Left lobe of liver (tissue), 2 donors: ENCODE data around the gene ZBTB34. TPM values are rescaled to one million over a fixed set of nuclear protein-coding genes. Genes with fewer than 3 reads are reported as not detected.
"Not testable (repeated sequence)": the region's sequence is repeated elsewhere in the genome, so short reads cannot be mapped to it uniquely, and the experiment has no call there.

ENCODE experiments used
- ATAC-seq: fragments of 200-7000 bp; cut with Tn5 transposase; one replicate; pipeline ENCODE4 v1.9.1; 2020; ENCODE audit warnings: mild to moderate bottlenecking, moderate library complexity
- DNase-seq: peaks from one replicate; pipeline ENCODE4 v3.0.0-alpha.2; 2020; ENCODE audit warnings: low spot score
- total RNA-seq: library from RNA; stranded (reverse); gene quantifications from one replicate; pipeline ENCODE4 v1.2.1, GENCODE V29; 2021
- donor health status: DM: no; HTN: no; CAD: no; lungs with moderate emphysema.
- donor health status: DM: no; HTN: yes; CAD: no.

ZBTB34 gene, protein sequence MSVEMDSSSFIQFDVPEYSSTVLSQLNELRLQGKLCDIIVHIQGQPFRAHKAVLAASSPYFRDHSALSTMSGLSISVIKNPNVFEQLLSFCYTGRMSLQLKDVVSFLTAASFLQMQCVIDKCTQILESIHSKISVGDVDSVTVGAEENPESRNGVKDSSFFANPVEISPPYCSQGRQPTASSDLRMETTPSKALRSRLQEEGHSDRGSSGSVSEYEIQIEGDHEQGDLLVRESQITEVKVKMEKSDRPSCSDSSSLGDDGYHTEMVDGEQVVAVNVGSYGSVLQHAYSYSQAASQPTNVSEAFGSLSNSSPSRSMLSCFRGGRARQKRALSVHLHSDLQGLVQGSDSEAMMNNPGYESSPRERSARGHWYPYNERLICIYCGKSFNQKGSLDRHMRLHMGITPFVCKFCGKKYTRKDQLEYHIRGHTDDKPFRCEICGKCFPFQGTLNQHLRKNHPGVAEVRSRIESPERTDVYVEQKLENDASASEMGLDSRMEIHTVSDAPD
- total RNA-seq: 2.7 TPM

DNA sequence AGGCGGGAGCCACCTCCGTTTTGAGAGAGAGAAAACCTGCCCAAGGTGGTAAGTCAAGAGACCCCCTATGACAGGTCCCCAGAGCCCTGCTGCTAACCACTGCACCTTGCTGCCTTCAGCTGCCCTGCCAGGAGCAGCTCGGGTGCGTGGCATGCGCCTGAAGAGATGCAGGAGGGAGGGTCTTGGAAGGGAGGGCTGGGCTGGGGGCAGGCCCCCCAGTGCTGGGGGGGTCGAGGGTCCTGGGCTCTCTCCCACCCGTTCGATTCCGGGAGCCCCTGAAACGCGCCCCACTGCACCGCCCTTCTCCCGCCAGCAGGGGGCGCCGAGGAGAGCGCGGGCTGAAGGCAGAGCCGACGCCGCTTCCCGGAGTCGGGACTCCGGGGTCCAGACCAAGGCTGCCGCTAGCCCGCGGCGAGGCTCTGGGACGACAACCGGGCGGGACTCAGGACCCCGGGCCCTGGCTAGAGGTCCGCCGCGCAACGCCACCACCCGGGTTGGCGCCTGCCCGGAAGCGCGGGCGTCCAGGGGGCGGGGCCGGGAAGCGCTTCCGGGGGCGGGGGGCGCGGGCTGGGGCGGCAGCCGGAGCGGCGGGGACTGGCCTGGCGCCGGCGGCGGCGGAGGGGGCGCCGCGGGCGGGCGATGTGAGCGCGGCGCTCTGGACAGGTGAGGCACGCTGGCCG, at the start of gene ZBTB34:
Gene ZBTB34 (plus strand): TSS at position 563 of the 680 bp plus-strand sequence. CDS start 18,761 bp downstream, outside the sequence.
- DNase-seq (peak; percentile 77), ATAC-seq (peak; percentile 84)

DNA sequence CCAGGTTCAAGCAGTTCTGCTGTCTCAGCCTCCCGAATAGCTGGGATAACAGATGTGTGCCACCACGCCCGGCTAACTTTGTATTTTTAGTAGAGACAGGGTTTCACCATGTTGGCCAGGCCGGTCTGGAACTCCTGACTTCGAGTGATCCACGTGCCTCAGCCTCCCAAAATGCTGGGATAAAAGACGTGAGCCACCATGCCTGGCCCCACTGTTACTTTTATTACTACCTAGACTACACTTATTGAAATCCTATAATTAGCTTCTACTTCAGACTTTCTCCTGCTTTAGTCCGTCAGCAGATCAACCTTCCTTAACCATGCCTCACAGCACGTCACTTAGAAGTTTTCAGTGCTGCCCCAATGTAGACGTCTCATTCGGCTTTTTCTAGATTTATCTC, 47.4 kb upstream of the ZBTB34 start:
- peak; percentile 28 for DNase-seq
- ATAC-seq: no peak

DNA sequence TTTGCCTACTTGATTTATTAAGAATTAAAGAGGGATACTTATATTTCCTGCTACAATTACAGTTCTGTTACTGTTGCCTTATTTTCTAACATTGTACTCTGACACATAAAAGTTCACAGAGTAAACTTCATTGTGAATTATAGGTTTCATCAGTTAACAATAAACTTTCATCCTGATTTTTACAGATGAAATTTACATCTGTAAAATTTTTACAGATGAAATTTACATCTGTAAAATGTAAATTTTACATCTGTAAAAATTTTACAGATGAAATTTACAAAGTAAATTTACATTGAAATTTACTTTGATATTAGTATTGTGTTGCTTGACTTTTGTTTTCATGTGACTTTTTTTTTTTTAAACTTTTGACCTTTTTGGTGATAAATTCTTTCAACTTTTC, 46.3 kb upstream of the ZBTB34 start:
- no peak for ATAC-seq

DNA sequence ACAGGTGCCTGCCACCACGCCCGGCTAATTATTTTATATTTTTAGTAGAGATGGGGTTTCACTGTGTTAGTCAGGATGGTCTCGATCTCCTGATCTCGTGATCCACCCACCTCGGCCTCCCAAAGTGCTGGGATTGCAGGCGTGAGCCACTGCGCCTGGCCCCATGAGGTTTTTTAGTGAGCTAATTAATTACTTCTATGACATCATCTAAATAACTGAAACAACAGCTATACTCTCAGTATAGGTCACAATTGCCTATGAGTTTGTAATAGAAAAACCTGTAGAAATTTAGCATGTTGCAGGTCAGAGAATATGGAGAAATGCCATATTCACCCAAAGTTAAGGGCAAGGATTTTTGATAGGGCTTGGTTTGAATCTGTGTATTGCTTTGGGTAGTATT, 42.8 kb upstream of the ZBTB34 start:
- DNase-seq, ATAC-seq: not testable (repeated sequence)

More for the DNA sequence above, 46.3 kb upstream of the ZBTB34 start:
- DNase-seq: no peak

DNA sequence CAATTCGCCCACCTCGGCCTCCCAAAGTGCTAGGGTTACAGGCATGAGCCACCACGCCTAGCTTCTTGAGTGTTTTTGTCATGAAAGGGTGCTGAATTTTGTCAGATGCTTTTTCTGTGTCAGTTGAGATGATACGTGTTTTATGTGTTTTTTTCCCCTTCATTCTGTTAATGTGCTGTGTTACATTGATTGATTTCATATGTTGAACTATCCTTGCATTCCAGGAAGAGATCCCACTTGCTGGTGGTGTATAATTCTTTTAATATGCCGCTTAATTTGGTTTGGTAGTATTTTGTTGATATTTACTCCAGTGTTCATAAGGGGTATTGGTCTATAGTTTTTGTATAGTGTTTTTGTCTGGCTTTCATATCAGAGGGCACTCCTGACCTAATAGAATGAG, 42.0 kb upstream of the ZBTB34 start:
- ATAC-seq: no peak
- no peak for DNase-seq

DNA sequence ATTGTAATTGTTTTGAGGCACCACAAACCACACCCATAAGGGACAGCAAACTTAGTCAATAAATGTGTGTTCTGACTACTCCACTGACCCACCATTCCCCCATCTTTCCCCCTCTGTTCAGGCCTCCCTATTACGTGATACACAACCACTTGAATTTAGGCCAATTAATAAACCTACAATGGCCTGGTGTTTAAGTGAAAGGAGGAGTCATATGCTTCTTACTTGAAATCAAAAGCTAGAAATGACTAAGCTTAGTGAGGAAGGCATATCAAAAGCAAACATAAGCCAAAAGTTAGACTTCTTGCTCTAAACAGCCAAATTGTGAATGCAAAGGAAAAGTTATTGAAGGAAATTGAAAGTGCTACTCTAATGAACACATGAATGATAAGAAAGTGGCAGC, 41.0 kb upstream of the ZBTB34 start:
- DNase-seq: no peak
- ATAC-seq: no peak

DNA sequence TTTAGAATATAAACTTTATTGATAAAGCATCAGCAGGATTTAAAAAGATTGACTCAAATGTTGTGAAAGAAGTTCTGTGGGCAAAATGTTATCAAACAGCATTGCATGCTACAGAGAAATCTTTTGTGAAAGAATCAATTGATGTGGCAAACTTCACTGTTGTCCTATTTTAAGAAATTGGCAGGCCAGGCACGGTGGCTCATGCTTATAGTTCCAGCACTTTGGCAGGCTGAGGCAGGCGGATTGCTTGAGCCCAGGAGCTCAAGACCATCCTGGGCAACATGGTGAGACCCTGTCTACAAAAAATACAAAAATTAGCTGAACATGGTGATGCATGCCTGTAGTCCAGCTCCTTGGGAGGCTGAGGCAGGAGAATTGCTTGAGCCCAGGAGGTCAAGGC, 38.2 kb upstream of the ZBTB34 start:
- ATAC-seq (peak; percentile 78), DNase-seq (no peak)

DNA sequence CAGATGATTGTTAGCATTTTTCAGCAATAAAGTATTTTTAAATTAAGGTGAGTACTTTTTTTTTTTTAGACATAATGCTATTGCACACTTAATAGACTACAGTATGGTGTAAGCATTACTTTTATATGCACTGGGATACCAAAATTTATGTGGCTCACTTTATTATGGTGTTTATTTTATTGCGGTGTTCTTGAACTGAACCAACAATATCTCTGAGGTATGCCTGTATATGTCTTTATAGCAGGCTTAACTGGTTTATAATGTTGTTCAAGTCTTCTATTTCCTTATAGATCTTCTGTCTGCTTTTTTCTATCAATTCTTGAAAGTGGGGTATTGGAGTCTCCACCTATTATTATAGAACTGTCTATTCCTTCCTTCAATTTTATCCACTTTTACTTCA, 37.6 kb upstream of the ZBTB34 start:
- DNase-seq (no peak), ATAC-seq (no peak)

DNA sequence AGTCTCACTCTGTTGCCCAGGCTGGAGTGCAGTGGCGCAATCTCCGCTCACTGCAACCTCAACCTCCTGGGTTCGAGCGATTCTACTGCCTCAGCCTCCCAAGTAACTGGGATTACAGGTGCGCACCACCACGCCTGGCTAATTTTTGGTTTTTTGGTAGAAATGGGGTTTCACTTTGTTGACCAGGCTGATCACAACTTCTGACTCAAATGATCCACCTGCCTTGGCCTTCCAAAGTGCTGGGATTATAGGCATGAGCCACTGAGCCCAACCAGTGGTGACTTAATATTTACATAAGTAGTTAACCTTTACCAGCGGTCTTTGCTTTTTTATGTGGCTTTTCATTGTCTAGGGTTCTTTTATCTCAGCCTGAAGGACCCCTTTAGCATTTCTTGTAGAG, 36.4 kb upstream of the ZBTB34 start:
- peak; percentile 53 for ATAC-seq
- DNase-seq: not testable (repeated sequence)

DNA sequence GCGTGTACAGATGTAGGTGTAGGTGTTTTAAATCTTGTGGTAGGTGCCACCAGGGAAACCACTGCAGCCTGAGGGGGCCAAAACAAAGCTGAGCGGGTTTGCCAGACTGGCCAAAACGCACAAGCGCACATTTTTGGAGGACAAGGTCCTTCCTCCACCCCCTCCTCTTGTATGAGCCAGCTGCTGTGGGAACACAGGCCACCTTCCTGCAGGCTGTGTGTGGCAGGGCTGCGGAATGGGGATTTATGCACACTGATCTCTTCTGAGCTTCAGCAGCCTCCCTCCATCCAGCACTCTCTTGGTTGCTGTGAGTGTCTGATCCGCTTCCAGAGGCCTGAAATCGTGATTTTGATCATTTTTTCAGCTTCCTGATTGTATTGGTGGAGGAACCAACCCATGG, 33.2 kb upstream of the ZBTB34 start:
- peak; percentile 57 for ATAC-seq
- DNase-seq: no peak

DNA sequence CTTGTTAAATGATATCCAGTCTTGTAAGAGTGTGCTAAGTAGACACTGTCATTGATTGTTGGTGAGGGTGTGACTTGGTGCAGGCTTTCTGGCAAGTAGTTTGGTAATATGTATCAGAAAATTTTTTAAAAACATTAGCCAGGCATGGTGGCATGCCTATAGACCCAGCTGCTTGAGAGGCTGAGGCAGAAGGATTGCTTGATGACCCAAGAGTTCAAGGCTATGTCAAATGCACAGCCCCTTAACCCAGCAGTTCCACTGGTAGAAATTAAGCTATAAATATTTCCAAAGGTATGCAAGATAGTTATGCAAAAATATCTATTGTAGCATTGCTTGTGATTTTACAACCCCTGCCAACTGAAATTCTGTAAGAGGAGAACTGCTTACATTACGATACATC, 31.4 kb upstream of the ZBTB34 start:
- DNase-seq: no peak
- no peak for ATAC-seq

DNA sequence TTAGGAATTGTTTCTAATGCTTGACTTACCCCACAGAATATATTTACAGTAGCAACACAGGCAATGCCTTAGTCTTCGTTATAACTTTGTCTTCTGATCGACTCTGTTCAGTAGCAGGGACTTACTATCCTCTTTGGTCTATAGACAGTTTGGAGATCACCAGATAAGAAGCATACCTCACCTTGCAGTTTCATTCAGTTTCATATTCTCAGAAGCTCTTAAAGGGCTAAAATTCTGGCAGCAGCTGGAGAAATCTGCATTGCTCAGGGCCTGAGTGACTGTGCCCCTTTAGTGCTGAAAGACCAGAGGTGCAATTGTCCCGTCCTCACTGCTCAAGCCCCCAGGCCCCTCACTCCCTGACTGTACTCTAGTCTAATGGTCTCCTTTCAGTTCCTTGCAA, 29.6 kb upstream of the ZBTB34 start:
- ATAC-seq (no peak), DNase-seq (no peak)

DNA sequence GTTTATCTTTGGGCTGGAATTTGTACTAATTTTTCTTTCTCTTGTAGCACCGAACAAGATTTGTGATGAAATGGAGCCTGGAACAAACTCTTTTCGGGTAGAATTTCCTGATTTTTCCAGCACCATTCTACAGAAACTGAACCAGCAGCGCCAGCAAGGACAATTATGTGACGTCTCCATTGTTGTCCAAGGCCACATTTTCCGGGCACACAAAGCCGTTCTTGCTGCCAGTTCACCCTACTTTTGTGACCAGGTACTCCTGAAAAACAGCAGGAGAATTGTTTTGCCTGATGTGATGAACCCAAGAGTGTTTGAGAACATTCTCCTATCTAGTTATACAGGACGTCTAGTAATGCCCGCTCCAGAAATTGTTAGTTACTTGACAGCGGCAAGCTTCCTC, 28.0 kb upstream of the ZBTB34 start:
- DNase-seq (no peak), ATAC-seq (no peak)

DNA sequence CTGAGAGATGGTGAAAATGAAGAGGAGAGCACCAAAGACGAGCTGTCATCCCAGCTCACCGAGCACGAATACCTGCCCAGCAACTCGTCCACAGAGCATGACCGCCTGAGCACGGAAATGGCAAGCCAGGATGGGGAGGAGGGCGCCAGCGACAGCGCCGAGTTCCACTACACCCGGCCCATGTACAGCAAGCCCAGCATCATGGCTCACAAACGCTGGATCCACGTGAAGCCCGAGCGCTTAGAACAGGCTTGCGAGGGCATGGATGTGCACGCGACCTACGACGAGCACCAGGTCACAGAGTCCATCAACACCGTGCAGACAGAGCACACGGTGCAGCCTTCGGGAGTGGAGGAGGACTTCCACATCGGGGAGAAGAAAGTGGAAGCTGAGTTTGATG, 27.4 kb upstream of the ZBTB34 start:
- DNase-seq: no peak
- ATAC-seq: no peak

DNA sequence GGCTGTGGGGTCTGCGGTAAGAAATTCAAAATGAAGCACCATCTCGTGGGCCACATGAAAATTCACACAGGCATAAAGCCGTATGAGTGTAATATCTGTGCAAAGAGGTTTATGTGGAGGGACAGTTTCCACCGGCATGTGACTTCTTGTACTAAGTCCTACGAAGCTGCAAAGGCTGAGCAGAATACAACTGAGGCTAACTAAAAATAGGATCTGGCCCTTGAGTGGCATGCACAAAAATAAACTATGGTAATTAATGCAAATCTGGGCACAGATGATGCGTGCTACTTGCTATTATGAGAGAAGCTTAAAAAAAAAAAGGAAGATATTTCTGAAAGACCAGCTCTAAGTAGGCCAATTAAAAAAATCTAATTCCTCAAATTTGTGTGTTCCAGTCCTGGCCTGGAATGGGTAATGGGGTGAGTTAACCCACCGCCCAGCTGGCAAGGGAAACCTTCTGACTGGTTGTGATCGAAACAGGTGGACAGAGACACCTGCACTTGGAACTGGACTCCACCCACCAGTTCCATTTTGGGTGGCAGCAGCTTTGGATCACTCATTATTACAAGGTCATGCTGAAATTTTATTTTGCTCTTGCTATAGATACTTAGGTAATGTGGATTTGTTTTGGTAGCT, 26.6 kb upstream of the ZBTB34 start:
- ATAC-seq (no peak), DNase-seq (no peak)

DNA sequence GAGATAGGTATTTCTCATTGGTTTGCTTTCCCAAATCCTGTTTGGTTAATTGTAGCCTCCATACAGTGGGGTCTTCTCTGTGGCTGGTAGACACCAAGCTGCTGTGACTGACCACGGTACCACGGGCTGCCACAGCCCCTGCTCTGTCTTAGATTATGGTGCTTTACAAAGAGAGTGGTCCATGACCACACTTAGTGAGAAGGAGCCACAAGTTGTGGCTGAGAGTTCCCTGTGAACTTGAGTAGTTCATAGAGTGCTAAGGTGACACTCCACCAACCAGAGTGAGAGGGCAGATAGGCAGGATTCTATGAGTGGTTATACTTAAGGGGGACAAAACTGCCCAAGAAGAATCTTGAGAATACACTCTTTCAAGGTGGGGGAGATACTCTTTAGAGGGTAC, 25.8 kb upstream of the ZBTB34 start:
- DNase-seq (no peak), ATAC-seq (no peak)

DNA sequence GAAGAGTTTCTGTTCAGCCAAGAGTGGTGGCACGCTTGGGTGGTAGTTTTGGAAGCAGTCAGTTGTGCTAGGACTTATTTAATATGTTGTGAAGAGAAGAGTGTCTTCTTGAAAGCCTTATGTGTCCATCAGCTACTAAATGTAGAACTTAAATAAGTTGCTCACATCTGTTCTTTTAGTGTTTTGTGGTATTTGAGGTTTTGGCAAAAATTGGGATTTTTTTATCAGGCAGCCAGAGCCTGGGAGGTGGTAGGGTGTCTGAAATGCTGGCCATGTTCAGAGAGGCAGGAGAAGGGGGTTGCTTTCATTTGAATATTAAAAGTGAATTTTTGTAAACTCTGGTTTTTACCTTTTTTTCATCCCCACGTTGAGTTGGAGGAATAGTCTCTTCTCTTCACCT, 24.2 kb upstream of the ZBTB34 start:
- DNase-seq (no peak), ATAC-seq (no peak)

DNA sequence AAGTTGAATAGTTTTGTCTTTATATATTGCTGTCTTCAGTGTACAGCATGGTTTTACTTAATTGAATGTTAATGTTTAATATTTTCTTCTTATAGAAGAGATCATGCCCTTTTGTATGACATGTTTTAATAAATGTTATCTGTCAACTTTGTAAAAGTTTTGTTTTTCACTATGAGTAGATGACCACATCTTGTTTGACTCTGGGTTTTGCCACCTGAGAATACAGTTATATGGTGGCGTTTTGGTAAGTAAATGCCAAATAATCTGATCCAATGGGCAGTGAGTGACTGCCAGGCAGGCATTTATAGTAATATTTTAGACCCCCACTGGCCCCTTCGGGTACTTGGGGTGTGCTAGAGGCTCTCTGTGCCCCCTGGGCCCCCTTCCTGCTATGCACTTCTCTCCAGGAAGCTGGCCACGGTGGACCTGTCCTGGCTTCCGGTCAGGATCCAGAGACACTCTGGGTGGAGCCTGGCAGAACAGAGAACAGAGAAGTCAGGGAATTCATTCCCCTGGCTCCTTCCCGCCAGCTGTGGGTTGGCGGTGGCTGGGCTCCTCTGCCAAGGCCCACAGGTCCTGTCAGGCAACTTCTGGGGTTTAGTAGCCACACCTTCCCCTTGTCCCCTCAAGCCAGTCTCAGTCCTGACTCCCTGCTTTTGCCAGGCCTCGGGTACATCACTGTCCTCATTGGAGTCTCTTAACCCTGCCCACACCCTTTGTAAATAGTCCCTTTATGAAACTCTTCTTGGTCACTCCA, 22.2 kb upstream of the ZBTB34 start:
- no peak for DNase-seq
- ATAC-seq: no peak

DNA sequence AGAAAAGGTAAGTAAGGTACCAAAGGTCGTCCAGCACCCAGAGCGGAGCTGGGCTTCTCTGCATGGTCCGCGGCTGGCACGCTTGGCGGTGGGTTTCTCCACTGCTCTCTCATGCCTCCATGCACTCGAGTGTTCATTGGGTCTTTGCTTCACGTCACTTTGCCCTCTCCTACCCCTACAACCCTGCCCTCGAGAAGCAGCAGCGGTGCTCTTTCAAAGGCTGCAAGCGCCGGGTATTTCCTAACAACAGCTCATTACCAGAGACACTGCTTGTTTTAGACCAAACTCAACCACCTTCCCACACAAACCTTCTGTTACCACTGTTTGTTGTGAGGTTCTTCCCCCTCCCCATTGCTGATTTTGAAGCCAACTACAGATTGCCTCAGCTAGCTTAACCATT, 21.5 kb upstream of the ZBTB34 start:
- DNase-seq (no peak), ATAC-seq (no peak)

DNA sequence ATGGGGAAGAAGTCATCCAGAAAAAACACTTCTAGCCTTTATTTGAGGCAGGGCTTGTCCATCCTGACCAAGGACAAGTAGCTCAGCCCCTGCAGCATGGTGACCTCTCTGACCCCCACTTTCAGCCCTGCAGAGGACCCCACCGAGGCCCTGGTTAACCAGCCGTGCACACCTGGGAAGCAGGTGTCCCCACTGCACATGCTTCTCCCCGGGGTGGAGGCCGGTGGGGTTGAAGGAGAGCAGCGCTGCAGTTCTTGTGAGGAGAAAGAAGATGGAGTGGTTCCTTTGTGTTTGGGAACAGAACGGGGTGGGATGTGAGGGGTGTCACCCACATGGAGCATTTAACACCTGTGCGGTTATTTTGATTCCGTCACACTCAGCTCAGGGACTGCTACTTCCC, 21.1 kb upstream of the ZBTB34 start:
- ATAC-seq: no peak
- DNase-seq: no peak

DNA sequence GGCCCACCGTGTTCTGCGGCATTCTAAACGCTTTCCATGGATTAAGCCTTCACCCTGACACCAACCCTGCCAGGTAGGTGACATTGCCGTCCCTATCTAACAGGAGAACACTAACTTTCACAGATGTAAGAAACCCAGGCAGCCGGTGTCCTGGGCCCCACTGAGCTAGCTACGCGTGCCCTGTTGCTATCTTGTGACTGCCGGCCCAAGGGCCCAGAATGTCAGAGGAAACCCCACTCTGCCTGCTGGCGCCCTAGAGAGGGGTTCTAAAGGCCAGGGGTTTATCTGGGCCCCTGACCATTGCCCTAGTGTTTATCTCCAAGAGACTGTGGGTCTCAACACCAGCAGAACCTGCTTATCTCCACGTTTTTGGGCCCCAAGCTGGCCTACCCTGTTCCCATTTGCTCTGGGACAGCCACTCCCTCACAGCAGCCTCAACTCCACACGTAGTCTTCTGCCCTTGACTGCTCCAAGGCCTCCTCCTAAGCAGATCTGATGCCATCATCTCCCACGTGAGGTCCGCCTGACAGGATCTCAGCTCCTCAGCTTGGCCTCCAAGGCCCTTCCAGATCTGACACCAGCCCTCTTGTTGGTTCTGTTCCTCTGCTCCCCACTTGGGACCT, 18.1 kb upstream of the ZBTB34 start:
- ATAC-seq: peak; percentile 9
- DNase-seq: no peak
